Measurements from ENCODE around the gene PTPRM.

PTPRM gene

DNA sequence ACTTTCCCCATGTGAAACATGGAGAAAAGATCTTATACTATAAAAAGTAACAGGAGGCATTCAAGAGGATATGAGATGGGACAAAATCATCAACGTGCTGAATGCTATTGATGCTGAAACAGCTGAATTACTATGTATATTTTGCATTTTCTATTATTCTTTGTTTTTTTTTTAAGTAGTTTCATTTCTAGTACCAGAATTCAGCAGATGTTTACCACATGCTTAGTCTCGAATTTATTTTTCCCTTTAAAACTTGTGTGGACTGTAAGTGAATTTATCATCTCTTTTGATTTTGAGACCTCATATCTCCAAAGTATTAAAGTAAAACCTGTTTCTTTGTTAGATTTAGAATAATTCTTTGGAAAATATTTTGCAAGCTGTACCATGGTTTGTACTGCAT is 205.8 kb downstream of the PTPRM start:
- no peak overlapping the region for H3K27ac ChIP-seq (ENCODE audit: extremely low read depth, low read depth, low read length)
- TF ChIP-seq ZNF558 (tag by site-specific recombination; IDR thresholded peaks at IDR 0.05) (no peak), ZNF416 (tag by site-specific recombination; IDR thresholded peaks at IDR 0.05) (no peak), ZNF324 (tag by site-specific recombination; IDR thresholded peaks at IDR 0.05) (no peak), YY2 (tag by site-specific recombination; IDR thresholded peaks at IDR 0.05) (no peak), SCRT2 (tag by site-specific recombination; IDR thresholded peaks at IDR 0.05) (no peak), ZNF791 (tag by site-specific recombination; IDR thresholded peaks at IDR 0.05) (no peak)
- TF ChIP-seq, protein P1, sequence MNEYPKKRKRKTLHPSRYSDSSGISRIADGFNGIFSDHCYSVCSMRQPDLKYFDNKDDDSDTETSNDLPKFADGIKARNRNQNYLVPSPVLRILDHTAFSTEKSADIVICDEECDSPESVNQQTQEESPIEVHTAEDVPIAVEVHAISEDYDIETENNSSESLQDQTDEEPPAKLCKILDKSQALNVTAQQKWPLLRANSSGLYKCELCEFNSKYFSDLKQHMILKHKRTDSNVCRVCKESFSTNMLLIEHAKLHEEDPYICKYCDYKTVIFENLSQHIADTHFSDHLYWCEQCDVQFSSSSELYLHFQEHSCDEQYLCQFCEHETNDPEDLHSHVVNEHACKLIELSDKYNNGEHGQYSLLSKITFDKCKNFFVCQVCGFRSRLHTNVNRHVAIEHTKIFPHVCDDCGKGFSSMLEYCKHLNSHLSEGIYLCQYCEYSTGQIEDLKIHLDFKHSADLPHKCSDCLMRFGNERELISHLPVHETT (tag by site-specific recombination; IDR thresholded peaks at IDR 0.05): no peak
- H3K4me3 ChIP-seq (ENCODE audit: low read depth, low read length): no peak overlapping the region
- no peaks in the 10 kb centered on the region for H3K36me3 ChIP-seq (ENCODE audit: control insufficient read depth in 2 of 2, insufficient read depth in 1 of 2, low read length in 2 of 2)
- H3K4me1 ChIP-seq (ENCODE audit: control insufficient read depth, insufficient read depth, low read length): no peaks in the 10 kb centered on the region
- H3K9me3 ChIP-seq (ENCODE audit: control insufficient read depth, insufficient read depth, low read depth, low read length): no peaks in the 10 kb centered on the region
- ChIA-PET POLR2A (no interaction called here), CTCF (no interaction called here)

DNA sequence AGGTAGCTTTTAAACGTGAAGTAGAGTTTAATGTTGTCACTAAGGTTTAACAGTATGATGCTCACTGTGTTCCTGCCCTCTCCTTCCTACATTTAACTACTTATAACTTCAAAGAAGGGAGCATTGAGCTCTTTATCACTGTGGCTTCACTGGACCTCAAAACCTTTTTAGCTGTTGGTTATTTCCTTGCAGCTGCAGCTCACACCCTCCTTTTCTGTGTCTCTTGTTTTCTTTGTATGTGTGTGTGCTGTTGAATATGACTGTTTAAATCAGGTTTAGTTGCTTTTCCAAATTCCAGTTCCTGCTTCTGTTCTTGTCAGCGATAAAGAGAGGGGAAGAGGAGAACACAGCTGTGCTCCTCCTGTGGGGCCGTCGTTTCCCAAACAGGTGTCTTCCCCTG is 208.0 kb downstream of the PTPRM start:
- Histone ChIP-seq H3K4me1 (ENCODE audit: control insufficient read depth, insufficient read depth, low read length) (peaks cover 3% of the 10 kb centered on the region; the same call in 1 of the 2 replicates), H3K27ac (ENCODE audit: extremely low read depth, low read depth, low read length) (no peak overlapping the region), H3K4me3 (ENCODE audit: low read depth, low read length) (no peak overlapping the region), H3K36me3 (ENCODE audit: control insufficient read depth in 2 of 2, insufficient read depth in 1 of 2, low read length in 2 of 2) (no peaks in the 10 kb centered on the region; a peak in 1 of 3 replicates), H3K9me3 (ENCODE audit: control insufficient read depth, insufficient read depth, low read depth, low read length) (no peaks in the 10 kb centered on the region)
- CTCF ChIA-PET: interaction anchor here (0.6 to 1.9 kb wide), 2 partner anchors 15 to 208 kb away, joined by 4 to 6 read pairs; partner anchors contain the start of gene PTPRM
- POLR2A ChIA-PET: no interaction called here
- TF ChIP-seq HOXA7 (CRISPR knock-in tag; IDR thresholded peaks at IDR 0.05; ENCODE audit: borderline replicate concordance) (no peak), ZNF670 (tag by site-specific recombination; IDR thresholded peaks at IDR 0.05; ENCODE audit: low read depth) (no peak), ZFP69B (tag by site-specific recombination; IDR thresholded peaks at IDR 0.05) (no peak), ZBTB8A (tag by site-specific recombination; IDR thresholded peaks at IDR 0.05) (no peak), ZBTB1 (tag by site-specific recombination; IDR thresholded peaks at IDR 0.05) (no peak), ZNF211 (tag by site-specific recombination; IDR thresholded peaks at IDR 0.05; ENCODE audit: low read depth) (no peak), ZNF146 (tag by site-specific recombination; IDR thresholded peaks at IDR 0.05) (no peak), MZF1 (tag by site-specific recombination; IDR thresholded peaks at IDR 0.05; ENCODE audit: borderline replicate concordance) (no peak), ZFP37 (tag by site-specific recombination; IDR thresholded peaks at IDR 0.05) (no peak), ZNF423 (tag by site-specific recombination; IDR thresholded peaks at IDR 0.05) (no peak), ZNF561 (tag by site-specific recombination; IDR thresholded peaks at IDR 0.05; ENCODE audit: borderline replicate concordance) (no peak)
- TF ChIP-seq, protein P2, sequence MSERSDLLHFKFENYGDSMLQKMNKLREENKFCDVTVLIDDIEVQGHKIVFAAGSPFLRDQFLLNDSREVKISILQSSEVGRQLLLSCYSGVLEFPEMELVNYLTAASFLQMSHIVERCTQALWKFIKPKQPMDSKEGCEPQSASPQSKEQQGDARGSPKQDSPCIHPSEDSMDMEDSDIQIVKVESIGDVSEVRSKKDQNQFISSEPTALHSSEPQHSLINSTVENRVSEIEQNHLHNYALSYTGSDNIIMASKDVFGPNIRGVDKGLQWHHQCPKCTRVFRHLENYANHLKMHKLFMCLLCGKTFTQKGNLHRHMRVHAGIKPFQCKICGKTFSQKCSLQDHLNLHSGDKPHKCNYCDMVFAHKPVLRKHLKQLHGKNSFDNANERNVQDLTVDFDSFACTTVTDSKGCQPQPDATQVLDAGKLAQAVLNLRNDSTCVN (tag by site-specific recombination; optimal IDR thresholded peaks at IDR 0.05): no peak
- TF ChIP-seq, protein P1 (tag by site-specific recombination; IDR thresholded peaks at IDR 0.05): no peak
- TF ChIP-seq, protein P3, sequence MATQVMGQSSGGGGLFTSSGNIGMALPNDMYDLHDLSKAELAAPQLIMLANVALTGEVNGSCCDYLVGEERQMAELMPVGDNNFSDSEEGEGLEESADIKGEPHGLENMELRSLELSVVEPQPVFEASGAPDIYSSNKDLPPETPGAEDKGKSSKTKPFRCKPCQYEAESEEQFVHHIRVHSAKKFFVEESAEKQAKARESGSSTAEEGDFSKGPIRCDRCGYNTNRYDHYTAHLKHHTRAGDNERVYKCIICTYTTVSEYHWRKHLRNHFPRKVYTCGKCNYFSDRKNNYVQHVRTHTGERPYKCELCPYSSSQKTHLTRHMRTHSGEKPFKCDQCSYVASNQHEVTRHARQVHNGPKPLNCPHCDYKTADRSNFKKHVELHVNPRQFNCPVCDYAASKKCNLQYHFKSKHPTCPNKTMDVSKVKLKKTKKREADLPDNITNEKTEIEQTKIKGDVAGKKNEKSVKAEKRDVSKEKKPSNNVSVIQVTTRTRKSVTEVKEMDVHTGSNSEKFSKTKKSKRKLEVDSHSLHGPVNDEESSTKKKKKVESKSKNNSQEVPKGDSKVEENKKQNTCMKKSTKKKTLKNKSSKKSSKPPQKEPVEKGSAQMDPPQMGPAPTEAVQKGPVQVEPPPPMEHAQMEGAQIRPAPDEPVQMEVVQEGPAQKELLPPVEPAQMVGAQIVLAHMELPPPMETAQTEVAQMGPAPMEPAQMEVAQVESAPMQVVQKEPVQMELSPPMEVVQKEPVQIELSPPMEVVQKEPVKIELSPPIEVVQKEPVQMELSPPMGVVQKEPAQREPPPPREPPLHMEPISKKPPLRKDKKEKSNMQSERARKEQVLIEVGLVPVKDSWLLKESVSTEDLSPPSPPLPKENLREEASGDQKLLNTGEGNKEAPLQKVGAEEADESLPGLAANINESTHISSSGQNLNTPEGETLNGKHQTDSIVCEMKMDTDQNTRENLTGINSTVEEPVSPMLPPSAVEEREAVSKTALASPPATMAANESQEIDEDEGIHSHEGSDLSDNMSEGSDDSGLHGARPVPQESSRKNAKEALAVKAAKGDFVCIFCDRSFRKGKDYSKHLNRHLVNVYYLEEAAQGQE (tag by site-specific recombination; IDR thresholded peaks at IDR 0.05): no peak
- TF ChIP-seq, protein P4, sequence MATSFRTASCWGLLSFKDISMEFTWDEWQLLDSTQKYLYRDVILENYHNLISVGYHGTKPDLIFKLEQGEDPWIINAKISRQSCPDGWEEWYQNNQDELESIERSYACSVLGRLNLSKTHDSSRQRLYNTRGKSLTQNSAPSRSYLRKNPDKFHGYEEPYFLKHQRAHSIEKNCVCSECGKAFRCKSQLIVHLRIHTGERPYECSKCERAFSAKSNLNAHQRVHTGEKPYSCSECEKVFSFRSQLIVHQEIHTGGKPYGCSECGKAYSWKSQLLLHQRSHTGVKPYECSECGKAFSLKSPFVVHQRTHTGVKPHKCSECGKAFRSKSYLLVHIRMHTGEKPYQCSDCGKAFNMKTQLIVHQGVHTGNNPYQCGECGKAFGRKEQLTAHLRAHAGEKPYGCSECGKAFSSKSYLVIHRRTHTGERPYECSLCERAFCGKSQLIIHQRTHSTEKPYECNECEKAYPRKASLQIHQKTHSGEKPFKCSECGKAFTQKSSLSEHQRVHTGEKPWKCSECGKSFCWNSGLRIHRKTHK (tag by site-specific recombination; IDR thresholded peaks at IDR 0.05): no peak
- TF ChIP-seq, protein P5, sequence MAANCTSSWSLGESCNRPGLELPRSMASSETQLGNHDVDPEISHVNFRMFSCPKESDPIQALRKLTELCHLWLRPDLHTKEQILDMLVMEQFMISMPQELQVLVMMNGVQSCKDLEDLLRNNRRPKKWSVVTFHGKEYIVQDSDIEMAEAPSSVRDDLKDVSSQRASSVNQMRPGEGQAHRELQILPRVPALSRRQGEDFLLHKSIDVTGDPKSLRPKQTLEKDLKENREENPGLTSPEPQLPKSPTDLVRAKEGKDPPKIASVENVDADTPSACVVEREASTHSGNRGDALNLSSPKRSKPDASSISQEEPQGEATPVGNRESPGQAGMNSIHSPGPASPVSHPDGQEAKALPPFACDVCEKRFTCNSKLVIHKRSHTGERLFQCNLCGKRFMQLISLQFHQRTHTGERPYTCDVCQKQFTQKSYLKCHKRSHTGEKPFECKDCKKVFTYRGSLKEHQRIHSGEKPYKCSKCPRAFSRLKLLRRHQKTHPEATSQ (tag by site-specific recombination; IDR thresholded peaks at IDR 0.05): no peak
- TF ChIP-seq, protein P6, sequence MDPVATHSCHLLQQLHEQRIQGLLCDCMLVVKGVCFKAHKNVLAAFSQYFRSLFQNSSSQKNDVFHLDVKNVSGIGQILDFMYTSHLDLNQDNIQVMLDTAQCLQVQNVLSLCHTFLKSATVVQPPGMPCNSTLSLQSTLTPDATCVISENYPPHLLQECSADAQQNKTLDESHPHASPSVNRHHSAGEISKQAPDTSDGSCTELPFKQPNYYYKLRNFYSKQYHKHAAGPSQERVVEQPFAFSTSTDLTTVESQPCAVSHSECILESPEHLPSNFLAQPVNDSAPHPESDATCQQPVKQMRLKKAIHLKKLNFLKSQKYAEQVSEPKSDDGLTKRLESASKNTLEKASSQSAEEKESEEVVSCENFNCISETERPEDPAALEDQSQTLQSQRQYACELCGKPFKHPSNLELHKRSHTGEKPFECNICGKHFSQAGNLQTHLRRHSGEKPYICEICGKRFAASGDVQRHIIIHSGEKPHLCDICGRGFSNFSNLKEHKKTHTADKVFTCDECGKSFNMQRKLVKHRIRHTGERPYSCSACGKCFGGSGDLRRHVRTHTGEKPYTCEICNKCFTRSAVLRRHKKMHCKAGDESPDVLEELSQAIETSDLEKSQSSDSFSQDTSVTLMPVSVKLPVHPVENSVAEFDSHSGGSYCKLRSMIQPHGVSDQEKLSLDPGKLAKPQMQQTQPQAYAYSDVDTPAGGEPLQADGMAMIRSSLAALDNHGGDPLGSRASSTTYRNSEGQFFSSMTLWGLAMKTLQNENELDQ (tag by site-specific recombination; IDR thresholded peaks at IDR 0.05; ENCODE audit: low read depth): no peak

Measured in HEK293 (cell line).